H9 (cell line): ENCODE data around the gene BTN3A1. TPM values are rescaled to one million over a fixed set of nuclear protein-coding genes. Genes with fewer than 3 reads are reported as not detected.

Source experiments
- DNase-seq: peaks from one replicate; pipeline ENCODE4 v3.0.0-alpha.2; 2017
- H2AFZ ChIP-seq: one replicate; pipeline ENCODE4 v1.6.1; 2013; ENCODE audit warnings: mild to moderate bottlenecking, low read length, control low read depth, moderate library complexity
- H2AK5ac ChIP-seq: 2 replicates; pipeline ENCODE4 v1.6.1; 2013; ENCODE audit warnings: low read length, control low read depth, mixed read lengths; ENCODE audit not compliant: insufficient read length
- H2BK120ac ChIP-seq: one replicate; pipeline ENCODE4 v1.6.1; 2013; ENCODE audit warnings: low read depth, mild to moderate bottlenecking, low read length, control low read depth, inconsistent platforms; ENCODE audit not compliant: poor library complexity, severe bottlenecking
- H2BK12ac ChIP-seq: 2 replicates; pipeline ENCODE4 v1.6.1; 2013; ENCODE audit warnings: low read length, control low read depth, mixed read lengths, low read depth; ENCODE audit not compliant: insufficient read length
- H2BK15ac ChIP-seq: 2 replicates; pipeline ENCODE4 v1.6.1; 2013; ENCODE audit warnings: low read depth, low read length, control low read depth
- H2BK20ac ChIP-seq: one replicate; pipeline ENCODE4 v1.6.1; 2013; ENCODE audit warnings: low read depth, mild to moderate bottlenecking, low read length, control low read depth, inconsistent platforms; ENCODE audit not compliant: poor library complexity, severe bottlenecking
- H2BK5ac ChIP-seq: 2 replicates; pipeline ENCODE4 v1.6.1; 2013; ENCODE audit warnings: low read length, control low read depth, mixed read lengths; ENCODE audit not compliant: insufficient read length
- H3K14ac ChIP-seq: 2 replicates; pipeline ENCODE4 v1.6.1; 2013; ENCODE audit warnings: low read length, control low read depth; ENCODE audit not compliant: insufficient read depth
- H3K18ac ChIP-seq: 2 replicates; pipeline ENCODE4 v1.6.1; 2013; ENCODE audit warnings: low read depth, mild to moderate bottlenecking, mixed read lengths, low read length, control low read depth; ENCODE audit not compliant: insufficient read length
- H3K23ac ChIP-seq: 2 replicates; pipeline ENCODE4 v1.6.1; 2013; ENCODE audit warnings: low read length, control low read depth, mixed read lengths, low read depth; ENCODE audit not compliant: insufficient read length
- H3K23me2 ChIP-seq: 2 replicates; pipeline ENCODE4 v1.6.1; 2013; ENCODE audit warnings: low read depth, mild to moderate bottlenecking, mixed read lengths, low read length, control low read depth; ENCODE audit not compliant: insufficient read length, poor library complexity, severe bottlenecking
- H3K27ac ChIP-seq: 2 replicates; pipeline ENCODE4 v1.5.1; 2013; ENCODE audit warnings: low read length, control low read depth, mixed read lengths, low read depth; ENCODE audit not compliant: insufficient read length
- H3K27me3 ChIP-seq: 2 replicates; pipeline ENCODE4 v1.6.1; 2013; ENCODE audit warnings: low read length, control low read depth, inconsistent platforms; ENCODE audit not compliant: insufficient read depth
- H3K4ac ChIP-seq: 2 replicates; pipeline ENCODE4 v1.6.1; 2013; ENCODE audit warnings: low read depth, mild to moderate bottlenecking, control low read depth, inconsistent platforms, low read length, moderate library complexity
- H3K4me1 ChIP-seq: 2 replicates; pipeline ENCODE4 v1.6.1; 2013; ENCODE audit warnings: low read length, control low read depth, inconsistent platforms; ENCODE audit not compliant: insufficient read depth
- H3K4me2 ChIP-seq: 2 replicates; pipeline ENCODE4 v1.6.1; 2013; ENCODE audit warnings: low read length, control low read depth, mixed read lengths; ENCODE audit not compliant: insufficient read length, insufficient read depth
- H3K56ac ChIP-seq: 2 replicates; pipeline ENCODE4 v1.6.1; 2013; ENCODE audit warnings: low read depth, mild to moderate bottlenecking, mixed read lengths, low read length, control low read depth; ENCODE audit not compliant: insufficient read length
- H3K79me1 ChIP-seq: 2 replicates; pipeline ENCODE4 v1.6.1; 2013; ENCODE audit warnings: low read depth, mild to moderate bottlenecking, moderate library complexity, low read length, control low read depth, inconsistent platforms; ENCODE audit not compliant: insufficient read depth, poor library complexity, severe bottlenecking
- H3K79me2 ChIP-seq: 2 replicates; pipeline ENCODE4 v1.6.1; 2013; ENCODE audit warnings: low read length, control low read depth, inconsistent platforms; ENCODE audit not compliant: insufficient read depth
- H3K9ac ChIP-seq: 2 replicates; pipeline ENCODE4 v1.6.1; 2013; ENCODE audit warnings: low read length, control low read depth, mixed read lengths; ENCODE audit not compliant: insufficient read length; ENCODE audit errors: extremely low read depth
- H3K9me3 ChIP-seq: one replicate; pipeline ENCODE4 v1.6.1; 2013; ENCODE audit warnings: low read depth, low read length, inconsistent platforms; ENCODE audit not compliant: control insufficient read depth
- H3T11ph ChIP-seq: one replicate; pipeline ENCODE4 v1.6.1; 2013; ENCODE audit warnings: mild to moderate bottlenecking, low read length, control low read depth, inconsistent platforms
- H4K20me1 ChIP-seq: one replicate; pipeline ENCODE4 v1.6.1; 2013; ENCODE audit not compliant: control insufficient read depth, insufficient read length, insufficient read depth
- H4K5ac ChIP-seq: 2 replicates; pipeline ENCODE4 v1.6.1; 2013; ENCODE audit warnings: low read depth, mild to moderate bottlenecking, mixed read lengths, low read length, control low read depth; ENCODE audit not compliant: insufficient read length
- H4K8ac ChIP-seq: replicated peaks from 2 replicates; pipeline ENCODE4 v1.6.1; 2013; ENCODE audit warnings: low read length, control low read depth, mixed read lengths, low read depth; ENCODE audit not compliant: insufficient read length
- H4K91ac ChIP-seq: 2 replicates; pipeline ENCODE4 v1.6.1; 2013; ENCODE audit warnings: low read depth, mild to moderate bottlenecking, moderate library complexity, mixed read lengths, low read length, control low read depth; ENCODE audit not compliant: insufficient read length
- H3K27ac Mint-ChIP-seq, 3 experiments: 2 replicates in 2 of 3; 3 replicates in 1 of 3; pipeline ENCODE4 v1.8.0; 2020 to 2021; ENCODE audit warnings: mixed read lengths in 3 of 3, mild to moderate bottlenecking in 1 of 3, moderate library complexity in 1 of 3
- H3K27me3 Mint-ChIP-seq: 2 replicates; pipeline ENCODE4 v1.8.0; 2021; ENCODE audit warnings: low read depth, mild to moderate bottlenecking, moderate library complexity, mixed read lengths
- H3K36me3 Mint-ChIP-seq, 3 experiments: 2 replicates in 2 of 3; 3 replicates in 1 of 3; pipeline ENCODE4 v1.8.0; 2020 to 2021; ENCODE audit warnings: low read depth in 3 of 3, mixed read lengths in 3 of 3; ENCODE audit not compliant: insufficient read depth in 1 of 3
- H3K4me1 Mint-ChIP-seq, 2 experiments: 2 replicates each; pipeline ENCODE4 v1.8.0; 2020; ENCODE audit warnings: mixed read lengths in 2 of 2
- H3K4me3 Mint-ChIP-seq, 2 experiments: 2 replicates in 1 of 2; 3 replicates in 1 of 2; pipeline ENCODE4 v1.8.0; 2020 to 2021; ENCODE audit warnings: mild to moderate bottlenecking in 2 of 2, mixed read lengths in 2 of 2, moderate library complexity in 1 of 2
- H3K9me3 Mint-ChIP-seq, 2 experiments: 2 replicates in 1 of 2; 3 replicates in 1 of 2; pipeline ENCODE4 v1.8.0; 2020; ENCODE audit warnings: mild to moderate bottlenecking in 2 of 2, mixed read lengths in 2 of 2, moderate library complexity in 1 of 2
- WGBS: extraction: QIAGEN DNeasy Blood & Tissue Kit; methylation state at CpG from one replicate; pipeline ENCODE4 v1.1.7; 2013; ENCODE audit warnings: missing lambda C conversion rate, low lambda C conversion rate, mixed read lengths; ENCODE audit not compliant: insufficient read length; ENCODE audit errors: extremely low coverage; 5-methylcytosine and 5-hydroxymethylcytosine counted together
- total RNA-seq: library from RNA; stranded (reverse); gene quantifications from 2 replicates; pipeline ENCODE4 v1.2.1, GENCODE V29; 2021
- TF ChIP-seq, protein P1 (sequence below): fragments of 200-600 bp; sonication (generic); conservative IDR thresholded peaks from 3 replicates; pipeline ENCODE4 v1.8.0; 2021; ENCODE audit warnings: antibody characterized with exemption, mild to moderate bottlenecking

Gene BTN3A1
- total RNA-seq, 1 experiment from 2014 or later: 2.5 TPM

DNA sequence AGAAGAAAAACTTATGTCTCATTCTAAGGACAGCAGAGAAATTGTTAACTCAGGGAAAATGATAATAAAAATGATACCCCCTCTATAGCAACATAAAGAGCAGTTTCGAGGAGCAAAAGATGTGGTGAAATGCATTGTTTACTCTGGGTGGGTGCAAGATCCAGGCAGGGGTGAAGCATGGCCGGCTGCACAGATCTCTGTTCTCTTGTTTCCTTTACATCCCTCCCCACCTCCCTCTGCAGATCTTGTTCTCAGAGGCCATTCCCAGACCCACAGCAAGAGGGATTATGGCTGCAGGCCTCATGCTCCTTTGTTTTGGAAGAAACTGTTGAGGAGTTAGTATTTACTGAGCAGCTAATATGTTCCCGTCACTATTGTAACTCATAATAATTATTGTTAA is 1.8 kb downstream of the BTN3A1 start:
- H3K27ac Mint-ChIP-seq: no peak overlapping the region
- H3K4me3 Mint-ChIP-seq: no peak overlapping the region
- WGBS: no CpG with 5 or more reads among the region's 3 CpGs
- Histone ChIP-seq H3K27me3 (no peaks in the 10 kb centered on the region; the same call in 1 of the 2 replicates), H4K91ac (no peak overlapping the region), H2BK120ac (no peak overlapping the region), H3K9me3 (no peaks in the 10 kb centered on the region), H3K4me2 (no peak overlapping the region), H3K14ac (no peak overlapping the region), H3K79me2 (no peaks in the 10 kb centered on the region), H4K5ac (no peak overlapping the region), H4K8ac (no peak overlapping the region), H3K23me2 (peaks cover 3% of the 10 kb centered on the region), H3K79me1 (no peaks in the 10 kb centered on the region), H2BK12ac (no peak overlapping the region), H3K27ac (no peak overlapping the region), H3K4me1 (no peaks in the 10 kb centered on the region), H2AFZ (no peak overlapping the region), H2BK20ac (no peak overlapping the region), H2AK5ac (no peak overlapping the region), H2BK5ac (no peak overlapping the region), H3T11ph (no peak overlapping the region), H2BK15ac (no peak overlapping the region), H3K56ac (no peak overlapping the region), H4K20me1 (no peaks in the 10 kb centered on the region), H3K4ac (no peak overlapping the region), H3K9ac (no peak overlapping the region), H3K18ac (no peak overlapping the region), H3K23ac (no peak overlapping the region)
- H3K9me3 Mint-ChIP-seq: no peaks in the 10 kb centered on the region; a peak in 1 of 5 replicates
- TF ChIP-seq, protein P1, sequence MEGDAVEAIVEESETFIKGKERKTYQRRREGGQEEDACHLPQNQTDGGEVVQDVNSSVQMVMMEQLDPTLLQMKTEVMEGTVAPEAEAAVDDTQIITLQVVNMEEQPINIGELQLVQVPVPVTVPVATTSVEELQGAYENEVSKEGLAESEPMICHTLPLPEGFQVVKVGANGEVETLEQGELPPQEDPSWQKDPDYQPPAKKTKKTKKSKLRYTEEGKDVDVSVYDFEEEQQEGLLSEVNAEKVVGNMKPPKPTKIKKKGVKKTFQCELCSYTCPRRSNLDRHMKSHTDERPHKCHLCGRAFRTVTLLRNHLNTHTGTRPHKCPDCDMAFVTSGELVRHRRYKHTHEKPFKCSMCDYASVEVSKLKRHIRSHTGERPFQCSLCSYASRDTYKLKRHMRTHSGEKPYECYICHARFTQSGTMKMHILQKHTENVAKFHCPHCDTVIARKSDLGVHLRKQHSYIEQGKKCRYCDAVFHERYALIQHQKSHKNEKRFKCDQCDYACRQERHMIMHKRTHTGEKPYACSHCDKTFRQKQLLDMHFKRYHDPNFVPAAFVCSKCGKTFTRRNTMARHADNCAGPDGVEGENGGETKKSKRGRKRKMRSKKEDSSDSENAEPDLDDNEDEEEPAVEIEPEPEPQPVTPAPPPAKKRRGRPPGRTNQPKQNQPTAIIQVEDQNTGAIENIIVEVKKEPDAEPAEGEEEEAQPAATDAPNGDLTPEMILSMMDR: no peak
- H3K27me3 Mint-ChIP-seq: no peaks in the 10 kb centered on the region
- H3K4me1 Mint-ChIP-seq: peaks cover 18 to 25% of the 10 kb centered on the region in 2 experiments
- no peaks in the 10 kb centered on the region for H3K36me3 Mint-ChIP-seq
- DNase-seq: no peak
